ENCODE results near the gene COG2.

The COG2 gene

GRCh38 chr1:230728710-230729392, 86.6 kb downstream of the COG2 start:
- H3K27me3 ChIP-seq (ENCODE audit: insufficient read depth, low read length), result no peaks in the 10 kb centered on the region
- peaks cover 8% of the 10 kb centered on the region; the same call in 1 of the 2 replicates for H3K4me1 ChIP-seq (ENCODE audit: insufficient read depth, low read length)
- no peak overlapping the region for H3K27ac ChIP-seq (ENCODE audit: low read length)
- H3K9ac ChIP-seq (ENCODE audit: low read depth, low read length), result no peak overlapping the region
- no peaks in the 10 kb centered on the region for H3K36me3 ChIP-seq (ENCODE audit: insufficient read depth, low read depth, low read length)
- H3K9me3 ChIP-seq (ENCODE audit: insufficient read depth, low read depth, low read length), result no peaks in the 10 kb centered on the region
- no peak overlapping the region for H3K4me3 ChIP-seq (ENCODE audit: low read length)

- Histone ChIP-seq H3K27ac (ENCODE audit: low read length) (no peak overlapping the region), H3K9ac (ENCODE audit: low read depth, low read length) (no peak overlapping the region), H3K4me1 (ENCODE audit: insufficient read depth, low read length) (peaks cover 8% of the 10 kb centered on the region; the same call in 1 of the 2 replicates), H3K36me3 (ENCODE audit: insufficient read depth, low read depth, low read length) (no peaks in the 10 kb centered on the region), H3K9me3 (ENCODE audit: insufficient read depth, low read depth, low read length) (no peaks in the 10 kb centered on the region), H3K4me3 (ENCODE audit: low read length) (no peak overlapping the region), H3K27me3 (ENCODE audit: insufficient read depth, low read length) (no peaks in the 10 kb centered on the region)
Observed at GRCh38 chr1:230730977-230731376, 88.7 kb downstream of the COG2 start.

DNA sequence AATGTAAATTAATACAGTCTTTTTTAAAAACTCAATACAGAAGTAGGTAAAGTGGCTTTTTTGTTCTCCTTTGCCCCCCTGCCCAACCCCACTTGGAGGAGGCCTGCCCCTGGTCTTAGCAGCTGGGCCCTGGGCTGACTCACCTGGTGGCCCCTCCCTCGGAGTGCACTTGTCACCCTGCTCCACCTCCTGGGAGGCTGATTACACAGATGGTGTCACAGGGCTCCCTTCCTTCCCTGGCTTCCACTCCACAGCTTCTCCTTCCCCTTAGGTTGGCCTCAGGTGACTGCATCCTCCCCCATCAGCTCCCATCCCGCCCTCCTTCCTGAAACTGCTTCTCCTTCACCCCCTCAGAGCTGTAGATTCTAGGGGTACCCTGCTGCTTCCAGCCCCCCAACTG, 93.2 kb downstream of the COG2 start:
- Histone ChIP-seq H3K9ac (ENCODE audit: low read depth, low read length) (no peak overlapping the region), H3K27ac (ENCODE audit: low read length) (no peak overlapping the region), H3K9me3 (ENCODE audit: insufficient read depth, low read depth, low read length) (peaks cover 3% of the 10 kb centered on the region; the same call in 1 of the 2 replicates), H3K4me1 (ENCODE audit: insufficient read depth, low read length) (no peaks in the 10 kb centered on the region), H3K36me3 (ENCODE audit: insufficient read depth, low read depth, low read length) (no peaks in the 10 kb centered on the region), H3K4me3 (ENCODE audit: low read length) (no peak overlapping the region), H3K27me3 (ENCODE audit: insufficient read depth, low read length) (no peaks in the 10 kb centered on the region)

DNA sequence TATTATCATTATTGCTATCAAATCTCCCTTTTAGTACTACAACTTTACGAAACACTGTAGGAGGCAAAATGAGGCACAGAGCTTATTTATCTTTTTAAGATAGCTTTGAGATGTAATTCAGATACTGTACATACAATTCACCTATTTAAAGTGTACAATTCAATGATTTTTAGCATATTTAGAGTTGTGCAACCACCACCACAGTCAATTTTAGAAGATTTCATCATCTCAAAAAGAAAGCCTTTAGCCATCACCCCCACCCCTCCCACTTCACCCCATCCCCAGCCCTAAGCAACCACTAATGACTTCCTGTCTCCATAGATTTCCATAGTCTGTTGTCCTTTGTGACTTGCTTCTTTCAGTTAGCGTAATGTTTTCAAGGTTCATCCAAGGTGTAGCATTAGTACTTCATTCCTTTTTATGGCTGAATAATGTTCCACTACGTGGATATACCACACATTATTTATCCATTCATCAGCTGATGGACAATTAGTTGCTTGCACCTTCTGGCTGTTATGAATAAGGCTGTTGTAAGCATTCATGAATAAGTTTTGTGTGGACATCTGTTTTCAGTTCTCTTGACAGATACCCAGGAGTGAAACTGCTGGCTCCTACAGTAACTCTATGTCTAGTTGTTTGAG, 95.5 kb downstream of the COG2 start:
- Histone ChIP-seq H3K36me3 (ENCODE audit: insufficient read depth, low read depth, low read length) (no peaks in the 10 kb centered on the region), H3K9ac (ENCODE audit: low read depth, low read length) (no peak overlapping the region), H3K9me3 (ENCODE audit: insufficient read depth, low read depth, low read length) (peaks cover 3% of the 10 kb centered on the region; the same call in 1 of the 2 replicates), H3K4me1 (ENCODE audit: insufficient read depth, low read length) (no peaks in the 10 kb centered on the region), H3K27me3 (ENCODE audit: insufficient read depth, low read length) (no peaks in the 10 kb centered on the region), H3K27ac (ENCODE audit: low read length) (no peak overlapping the region), H3K4me3 (ENCODE audit: low read length) (no peak overlapping the region)

DNA sequence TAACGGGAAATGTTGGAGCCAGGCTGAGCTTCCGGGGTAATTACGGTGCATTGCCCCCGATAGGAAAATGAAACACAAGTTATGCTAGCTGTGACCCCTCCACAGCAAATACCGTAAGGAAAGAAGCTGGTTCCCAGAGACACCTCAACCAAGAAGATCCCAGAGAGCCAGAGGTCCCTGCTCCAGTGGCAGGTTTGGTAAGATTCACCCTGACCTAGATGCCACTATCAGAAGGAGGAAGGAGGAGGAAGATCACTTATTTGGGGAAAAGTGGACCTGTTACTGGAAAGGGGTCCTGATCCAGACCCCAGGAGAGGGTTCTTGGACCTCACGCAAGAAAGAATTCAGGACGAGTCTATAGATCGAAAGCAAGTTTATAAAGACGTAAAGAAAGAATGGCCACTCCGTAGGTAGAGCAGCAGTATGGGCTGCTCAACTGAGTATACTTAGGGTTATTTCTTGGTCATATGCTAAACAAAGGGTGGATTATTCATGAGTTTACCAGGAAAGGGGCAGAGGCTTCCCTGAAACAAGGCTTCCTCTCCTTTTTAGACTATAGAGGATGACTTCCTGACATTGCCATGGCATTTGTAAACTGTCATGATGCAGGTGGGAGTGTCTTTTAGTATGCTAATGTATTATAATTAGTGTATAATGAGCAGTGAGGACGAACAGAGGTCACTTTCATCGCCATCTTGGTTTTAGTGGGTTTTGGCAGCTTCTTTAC, 97.4 kb downstream of the COG2 start:
- H3K4me1 ChIP-seq (ENCODE audit: insufficient read depth, low read length), result no peaks in the 10 kb centered on the region
- H3K9ac ChIP-seq (ENCODE audit: low read depth, low read length), result no peak overlapping the region
- H3K9me3 ChIP-seq (ENCODE audit: insufficient read depth, low read depth, low read length), result peaks cover 3% of the 10 kb centered on the region; the same call in 1 of the 2 replicates
- H3K27ac ChIP-seq (ENCODE audit: low read length), result no peak overlapping the region
- no peak overlapping the region for H3K4me3 ChIP-seq (ENCODE audit: low read length)
- no peaks in the 10 kb centered on the region for H3K36me3 ChIP-seq (ENCODE audit: insufficient read depth, low read depth, low read length)
- H3K27me3 ChIP-seq (ENCODE audit: insufficient read depth, low read length), result no peaks in the 10 kb centered on the region
